Hematopoietic multipotent progenitor cell treated with erythropoietin and hydrocortisone succinate and interleukin-3 and kit ligand, for 8 days (in vitro differentiated cells): Measurements from ENCODE around the gene AXIN2.
"Not testable (repeated sequence)": the region's sequence is repeated elsewhere in the genome, so short reads cannot be mapped to it uniquely, and the experiment has no call there.

Experiments used
- DNase-seq: peaks from one replicate; pipeline ENCODE4 v3.0.0-alpha.2; 2015

Gene AXIN2

DNA sequence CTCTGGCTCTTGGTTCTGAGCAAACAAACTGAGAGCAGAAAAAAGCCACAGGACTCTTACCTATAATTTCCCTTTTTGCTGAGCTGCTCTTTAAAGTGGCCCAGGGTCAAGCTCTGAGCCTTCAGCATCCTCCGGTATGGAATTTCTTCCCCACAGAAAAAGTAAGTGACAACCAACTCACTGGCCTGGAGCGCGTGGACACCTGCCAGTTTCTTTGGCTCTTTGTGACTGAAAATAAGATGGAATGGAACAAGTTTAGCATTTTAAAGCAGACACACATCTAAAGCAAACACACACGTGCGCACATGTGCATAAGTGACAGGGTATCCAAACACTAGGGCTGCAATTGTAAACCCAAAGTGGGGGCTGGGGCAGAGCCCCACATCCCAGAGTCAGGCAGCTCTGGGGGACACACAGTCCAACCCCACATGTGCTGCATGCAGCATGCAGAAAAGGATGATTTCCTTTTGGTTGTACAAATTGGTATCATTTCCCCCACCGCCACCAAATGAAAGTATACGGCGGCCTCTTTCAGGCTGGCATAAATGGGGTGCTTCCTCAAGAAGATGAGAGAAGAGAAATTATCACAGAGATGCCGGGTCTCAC lies 27.5 kb downstream of the AXIN2 start:
- DNase-seq, result no peak

DNA sequence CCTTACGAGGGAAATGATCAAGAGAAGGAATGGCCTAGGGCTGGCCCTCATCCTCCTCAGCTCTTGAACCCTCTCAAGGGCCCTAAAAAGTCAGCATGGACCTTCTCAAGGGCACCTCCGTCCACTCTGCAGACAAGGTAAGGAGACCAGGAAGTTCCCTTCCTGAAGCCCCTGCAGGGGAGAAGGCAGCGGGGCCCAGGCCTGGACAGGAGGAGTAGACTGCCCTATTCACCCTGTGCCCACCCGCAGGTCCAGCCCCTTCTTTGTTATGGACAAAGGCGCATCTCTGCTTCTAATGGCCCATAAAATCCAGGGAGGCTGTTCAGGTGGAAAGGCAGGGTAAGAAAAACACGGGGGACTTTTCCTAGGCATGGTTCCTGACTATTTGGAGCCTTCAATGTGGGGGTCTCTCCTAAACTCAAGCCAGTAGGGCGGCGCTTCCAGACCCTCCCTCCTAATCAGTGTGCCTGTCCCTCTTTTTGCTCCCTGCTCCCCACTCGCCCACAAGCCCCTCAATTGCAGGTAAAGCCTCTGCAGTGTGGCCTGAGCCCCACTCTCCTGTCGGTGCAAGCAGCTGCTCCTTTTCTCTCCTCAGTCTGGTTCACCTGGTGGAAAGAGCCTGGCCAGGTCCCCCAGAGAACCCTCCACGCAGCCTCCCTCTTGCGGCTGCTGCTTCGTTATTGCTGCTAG lies 28.2 kb downstream of the AXIN2 start:
- DNase-seq, result no peak

DNA sequence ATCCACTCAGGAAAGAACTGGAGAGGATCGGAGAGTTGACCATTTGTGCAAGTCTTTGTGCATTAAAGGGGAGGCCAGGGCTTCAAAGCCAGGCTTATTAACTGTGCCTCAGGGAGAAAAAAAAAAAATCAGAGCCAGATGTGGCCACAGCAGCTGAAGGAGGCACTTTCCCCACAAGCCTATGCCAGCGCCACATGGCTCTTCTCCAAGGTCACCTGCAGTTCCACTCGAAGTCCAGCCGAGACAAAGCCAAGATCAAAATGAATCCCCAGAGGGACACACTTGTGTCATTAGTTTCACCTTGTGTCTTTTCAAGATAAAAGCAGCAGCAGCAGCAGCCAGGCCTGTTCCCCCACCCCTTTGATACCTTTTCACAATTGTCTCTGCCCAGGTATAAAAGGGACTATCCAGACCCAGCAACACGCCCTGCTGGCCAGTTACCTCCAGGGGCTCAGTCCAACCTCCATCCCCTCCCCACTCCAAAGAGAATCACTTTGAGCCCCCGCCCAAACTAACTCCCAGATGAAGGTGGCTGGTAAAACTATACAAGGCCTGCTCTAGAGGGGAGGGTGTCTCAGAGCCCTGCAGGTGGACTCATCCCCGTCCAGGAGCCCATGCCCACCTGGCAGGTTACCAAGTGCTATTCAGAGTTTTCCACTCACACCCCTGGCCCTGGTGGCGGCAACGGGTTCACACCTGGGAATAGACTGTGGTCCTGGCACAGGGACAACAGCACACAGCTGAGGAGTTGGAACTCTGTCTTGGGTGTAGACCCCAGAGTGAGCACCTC lies 29.2 kb downstream of the AXIN2 start:
- no peak for DNase-seq

DNA sequence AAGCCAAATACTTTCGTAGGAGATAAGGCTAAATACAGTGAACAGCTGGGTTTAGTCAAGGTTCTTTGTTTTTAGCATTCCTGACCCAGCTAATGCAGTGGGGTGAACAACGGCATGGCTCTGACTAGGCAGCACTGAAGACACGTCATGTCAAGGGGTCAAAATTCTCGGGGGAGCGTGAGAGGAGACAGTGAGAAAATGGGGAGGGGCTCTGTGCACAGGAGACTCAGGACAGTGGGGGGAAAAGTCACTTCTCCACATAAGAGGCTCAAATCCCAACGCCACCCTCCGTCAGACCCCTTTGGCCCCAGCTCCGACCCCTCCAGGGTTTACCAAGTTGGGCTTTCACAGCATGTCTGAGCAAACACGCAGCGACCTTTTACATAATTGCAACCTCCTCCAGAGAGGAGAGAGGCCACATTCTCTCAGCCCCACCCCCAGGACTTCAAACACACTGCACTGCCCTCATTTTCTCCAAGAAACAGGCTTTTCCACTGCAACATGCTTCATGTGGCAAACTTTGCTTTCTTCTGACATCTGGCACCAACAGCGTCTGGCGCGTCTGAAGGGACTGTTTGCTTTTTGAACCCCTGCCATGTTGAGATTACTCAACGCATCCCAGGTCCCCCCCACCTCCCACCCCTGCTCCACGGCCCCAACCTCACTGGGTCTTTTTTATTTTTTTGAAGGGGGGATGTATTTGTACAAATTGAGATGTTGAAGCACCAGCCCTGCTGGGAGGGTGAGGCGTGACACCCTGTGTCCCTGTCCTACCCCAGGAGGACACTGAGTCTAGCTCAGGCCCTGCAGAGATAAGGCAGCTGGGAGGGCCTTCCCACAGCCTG lies 30.0 kb downstream of the AXIN2 start:
- DNase-seq, result no peak

DNA sequence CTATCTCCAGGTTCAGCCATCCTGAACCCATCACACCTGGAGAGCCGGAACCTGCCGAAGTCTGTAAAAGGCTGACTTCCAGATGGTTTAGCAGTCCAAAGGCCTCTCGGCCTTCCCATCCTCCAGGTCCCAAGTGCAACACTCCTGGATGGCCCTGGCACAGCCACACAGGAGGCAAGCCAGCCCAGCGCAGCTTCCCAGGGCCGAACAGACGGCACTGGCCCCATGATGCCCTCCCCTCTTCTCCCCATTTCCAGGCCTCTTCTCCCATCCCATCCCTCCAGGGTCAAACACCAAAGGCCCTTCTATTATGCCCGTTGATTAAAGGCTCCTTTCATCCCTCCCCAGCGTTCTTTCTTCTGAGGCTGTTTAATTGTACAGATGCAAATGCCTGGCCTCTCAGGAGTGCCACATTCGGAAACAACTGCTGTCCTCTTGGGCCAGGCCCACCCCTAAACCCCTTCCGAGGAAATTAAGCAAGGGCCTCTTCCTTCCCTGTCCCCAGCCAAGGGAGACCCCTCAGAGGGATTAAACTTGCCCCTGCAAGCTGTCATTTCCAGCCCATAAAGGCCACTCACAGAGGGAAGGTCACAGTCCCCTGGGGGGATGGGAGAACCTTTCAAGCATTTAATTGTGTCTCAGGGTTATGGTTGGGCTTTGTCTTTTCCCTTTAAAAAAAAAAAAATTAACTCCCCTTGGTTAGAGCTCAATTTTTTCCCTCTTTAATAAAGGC lies 30.8 kb downstream of the AXIN2 start:
- no peak for DNase-seq

DNA sequence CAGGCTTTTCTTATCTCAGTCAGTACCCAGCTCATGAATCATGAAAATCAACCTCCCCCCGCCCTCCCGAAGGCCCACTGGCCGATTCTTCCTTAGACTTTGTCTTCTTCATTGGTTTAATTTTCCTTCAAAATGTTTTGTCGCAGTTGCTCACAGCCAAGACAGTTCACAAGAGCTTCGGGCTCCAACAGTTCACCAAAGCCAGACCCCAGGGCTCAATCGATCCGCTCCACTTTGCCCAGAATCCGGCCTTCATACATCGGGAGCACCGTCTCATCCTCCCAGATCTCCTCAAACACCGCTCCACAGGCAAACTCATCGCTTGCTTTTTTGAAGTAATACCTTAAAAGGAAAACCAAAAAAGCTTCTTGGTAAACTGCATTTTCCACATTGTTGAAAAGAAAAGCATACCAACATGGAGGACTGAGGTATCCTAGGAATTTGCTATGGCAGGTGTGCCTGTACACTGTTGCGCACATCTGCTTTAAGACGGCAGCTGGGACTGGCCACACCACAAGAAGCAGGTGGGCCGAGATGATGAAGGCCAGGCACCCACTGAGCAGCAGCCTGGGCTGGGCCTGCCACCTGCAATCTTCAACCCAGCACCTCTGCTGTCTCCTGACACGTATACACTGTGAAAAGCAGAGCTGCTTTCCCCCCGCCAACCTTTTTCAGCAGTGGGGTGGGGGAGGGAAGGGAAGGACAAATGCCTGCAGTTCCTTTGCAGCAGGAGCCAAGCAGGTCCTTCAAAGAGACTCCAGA lies 31.5 kb downstream of the AXIN2 start:
- DNase-seq, result no peak

DNA sequence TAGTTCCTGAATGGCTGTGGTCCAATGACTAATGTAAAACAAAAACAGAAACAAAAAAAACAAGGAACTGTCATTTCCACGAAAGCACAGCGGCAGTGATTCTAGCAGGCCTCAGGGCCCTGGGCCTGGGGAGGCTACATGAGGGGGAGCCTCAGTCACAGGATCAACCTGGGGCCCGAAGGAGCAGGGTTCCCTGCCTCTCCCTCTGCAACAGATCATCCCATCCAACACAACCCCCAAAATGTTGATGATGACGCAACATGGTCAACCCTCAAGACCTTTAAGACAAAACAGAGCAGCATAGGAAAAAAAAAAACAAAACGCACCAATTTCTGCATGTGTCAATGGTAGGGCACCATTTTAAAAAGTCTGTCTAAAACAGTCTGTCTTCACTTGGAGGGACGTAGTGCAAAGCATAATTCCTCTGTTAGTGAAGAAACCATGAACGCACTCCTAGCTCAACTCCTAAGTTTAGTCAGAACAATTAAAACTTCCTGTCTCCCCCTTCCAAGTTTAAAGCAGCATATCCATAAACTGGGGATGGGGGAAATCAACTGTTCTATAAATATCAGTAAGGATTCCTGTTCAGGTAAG lies 32.3 kb downstream of the AXIN2 start:
- no peak for DNase-seq

DNA sequence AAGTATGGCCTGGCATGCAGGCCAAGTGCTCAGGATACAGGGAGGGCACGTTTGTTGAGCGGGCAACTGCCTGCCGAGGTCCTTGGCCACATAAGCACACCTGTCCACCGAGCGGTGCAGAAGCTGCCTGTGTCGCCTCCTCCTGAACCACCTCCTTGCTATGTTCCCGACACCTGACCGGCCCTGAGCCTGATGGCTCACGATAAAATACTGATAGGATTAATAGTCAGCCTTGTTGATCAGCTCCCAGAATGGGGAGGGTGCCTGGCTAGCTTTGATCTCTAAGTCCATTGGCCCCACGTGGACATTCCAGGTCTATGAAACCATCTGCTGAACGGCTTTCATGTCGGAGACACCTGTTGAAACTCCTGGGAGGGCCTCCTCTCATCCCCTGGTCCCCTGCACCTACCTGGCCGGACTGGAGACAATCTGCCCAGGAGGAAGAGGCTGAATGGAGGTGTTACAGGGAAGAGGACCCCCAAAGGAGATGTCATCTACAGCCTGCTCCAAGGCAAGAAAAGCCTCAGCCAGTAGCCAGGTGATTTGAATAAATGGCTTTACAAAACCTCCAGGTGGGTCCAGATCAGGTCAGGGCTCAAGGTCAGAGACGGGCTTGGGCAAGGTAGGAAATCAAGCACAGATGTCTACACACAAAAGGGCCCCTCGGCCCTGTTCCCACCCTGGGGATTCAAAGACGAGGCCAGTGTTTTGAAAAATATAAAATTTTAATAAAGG lies 33.4 kb downstream of the AXIN2 start:
- no peak for DNase-seq

DNA sequence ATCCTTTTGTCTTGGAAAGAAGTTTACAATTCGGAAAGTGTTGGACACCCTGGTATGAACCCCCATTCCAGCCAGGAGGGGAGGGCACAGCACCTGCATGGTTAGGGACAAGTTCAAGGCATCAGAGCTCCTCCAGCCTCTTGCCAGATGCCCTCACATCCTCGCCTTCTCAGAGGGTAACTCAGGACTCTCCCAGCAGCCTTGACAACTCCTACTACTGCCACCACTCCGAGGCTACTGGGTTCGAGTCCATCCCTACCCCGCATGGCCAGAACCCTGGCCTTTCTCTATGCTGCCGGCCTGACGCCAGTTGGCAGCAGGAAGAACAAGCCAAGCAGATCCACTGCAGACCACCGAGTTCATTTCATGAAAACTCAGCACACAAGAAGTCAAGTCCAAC lies 34.1 kb downstream of the AXIN2 start:
- no peak for DNase-seq

DNA sequence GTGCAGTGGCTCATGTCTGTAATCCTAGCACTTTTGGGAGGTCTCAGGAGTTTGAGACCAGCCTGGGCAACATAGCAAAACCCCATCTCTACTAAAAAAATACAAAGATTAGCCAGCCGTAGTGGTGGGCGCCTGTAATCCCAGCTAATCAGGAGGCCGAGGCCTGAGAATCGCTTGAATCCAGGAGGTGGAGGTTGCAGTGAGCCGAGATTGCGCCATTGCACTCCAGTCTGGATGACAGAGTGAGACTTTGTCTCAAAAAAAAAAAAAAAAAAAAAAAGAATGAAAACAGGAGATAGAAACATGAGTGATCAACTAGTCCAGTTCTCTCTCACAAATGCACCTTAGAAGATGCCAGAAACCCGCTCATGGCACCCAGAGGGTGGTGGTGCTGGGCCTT lies 34.6 kb downstream of the AXIN2 start:
- not testable (repeated sequence) for DNase-seq

DNA sequence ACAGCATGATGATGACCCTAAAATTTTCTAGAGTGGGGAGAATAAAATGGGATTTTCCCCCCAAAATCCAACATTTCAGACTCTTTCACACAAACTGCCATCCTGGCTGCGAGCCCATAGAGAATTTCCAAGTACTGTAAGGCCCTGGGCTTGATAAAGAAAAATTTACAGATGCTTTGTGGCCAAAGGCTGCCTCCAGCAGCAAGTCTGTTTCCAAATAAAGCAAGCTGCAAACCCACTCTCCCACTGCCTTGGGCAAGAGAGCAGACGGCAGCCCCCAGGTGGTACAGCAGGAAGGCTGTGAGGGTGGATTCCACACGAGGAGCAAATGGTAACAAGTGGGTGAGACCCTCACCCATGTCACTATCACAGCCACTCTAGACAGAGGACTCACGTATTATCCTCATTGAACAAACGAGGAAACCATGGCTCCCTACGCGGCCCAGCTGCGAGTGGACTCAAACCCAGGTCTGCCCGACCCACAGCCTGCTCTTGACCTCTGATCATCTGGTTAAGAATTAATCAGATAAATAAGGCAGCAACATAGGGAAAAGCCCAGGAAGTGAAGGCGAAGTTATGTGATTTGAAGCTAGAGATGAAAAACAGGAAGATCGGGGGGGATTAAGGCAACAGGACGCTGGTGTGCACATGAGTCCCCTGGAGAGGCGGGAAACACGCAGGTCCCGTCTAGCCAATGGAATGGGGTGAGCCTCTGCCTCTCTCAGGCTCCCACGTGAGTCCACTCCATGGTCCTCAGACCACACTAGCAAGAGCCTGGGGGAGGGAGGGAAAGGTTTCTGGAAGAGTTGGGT lies 37.4 kb downstream of the AXIN2 start:
- DNase-seq, result no peak

DNA sequence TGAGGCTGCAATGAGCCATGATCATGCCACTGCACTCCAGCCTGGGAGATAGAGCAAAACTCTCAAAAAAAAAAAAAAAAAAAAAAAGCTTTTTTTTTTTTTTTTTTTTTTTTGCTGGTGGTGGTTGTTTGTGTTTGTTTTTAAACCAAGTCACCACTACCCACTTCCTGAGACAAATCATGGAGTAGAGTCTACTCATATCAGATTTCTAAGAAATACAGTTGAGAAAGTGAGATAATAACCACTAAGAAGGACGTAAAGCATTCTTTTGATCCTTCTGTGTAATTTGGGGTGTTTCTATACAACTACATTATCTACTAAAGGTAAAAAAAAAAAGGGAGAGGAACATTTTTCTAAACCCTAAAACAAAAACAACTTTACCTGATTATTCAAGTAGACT lies 38.0 kb downstream of the AXIN2 start:
- peak; percentile 3 for DNase-seq

DNA sequence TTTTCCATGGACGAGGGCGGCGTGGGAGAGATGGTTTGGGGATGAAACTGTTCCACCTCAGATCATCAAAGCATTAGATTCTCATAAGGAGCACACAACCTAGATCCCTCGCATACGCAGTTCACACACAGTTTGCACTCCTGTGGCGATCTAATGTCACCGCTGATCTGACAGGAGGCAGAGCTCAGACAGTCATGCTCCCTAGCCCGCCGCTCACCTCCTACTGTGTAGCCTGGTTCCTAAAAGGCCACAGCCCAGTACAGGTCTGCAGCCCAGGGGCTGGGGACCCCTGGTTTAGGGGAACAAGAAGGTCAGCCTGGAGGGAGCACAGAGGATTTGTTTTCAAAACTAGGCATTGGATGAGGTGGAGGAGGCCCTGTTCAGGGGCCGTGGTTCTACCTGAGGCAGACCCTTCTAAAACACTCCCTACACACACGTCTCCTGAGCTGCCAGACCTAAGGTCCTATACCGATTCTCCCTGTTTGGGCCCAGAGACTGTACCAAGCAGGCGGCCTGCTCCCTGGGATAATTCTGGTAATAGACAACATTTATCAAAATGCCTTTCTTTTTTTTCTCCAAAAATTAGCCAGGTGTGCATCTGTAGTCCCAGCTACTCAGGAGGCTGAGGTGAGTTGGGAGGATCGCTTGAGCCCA lies 38.6 kb downstream of the AXIN2 start:
- DNase-seq, result no peak

DNA sequence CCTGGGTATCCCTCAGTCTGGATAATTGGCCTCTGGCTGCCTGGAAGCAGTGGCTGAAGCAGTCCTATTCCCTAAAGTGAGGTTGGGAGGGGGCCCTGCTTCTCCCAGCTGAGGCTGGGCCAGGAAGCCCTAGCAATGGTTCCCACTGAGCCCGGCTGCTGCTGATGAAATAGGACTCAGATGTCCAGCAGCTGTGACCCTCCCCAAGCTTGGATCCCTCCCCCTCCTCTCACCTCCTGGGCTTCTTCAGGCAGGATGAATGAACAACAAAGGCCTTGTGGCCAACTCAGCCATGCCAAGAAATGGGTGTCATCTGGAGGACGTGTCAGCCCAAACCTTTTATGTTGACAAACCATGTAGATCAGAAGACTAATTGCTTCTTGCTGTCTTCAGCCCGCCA lies 42.0 kb downstream of the AXIN2 start:
- DNase-seq, result no peak

DNA sequence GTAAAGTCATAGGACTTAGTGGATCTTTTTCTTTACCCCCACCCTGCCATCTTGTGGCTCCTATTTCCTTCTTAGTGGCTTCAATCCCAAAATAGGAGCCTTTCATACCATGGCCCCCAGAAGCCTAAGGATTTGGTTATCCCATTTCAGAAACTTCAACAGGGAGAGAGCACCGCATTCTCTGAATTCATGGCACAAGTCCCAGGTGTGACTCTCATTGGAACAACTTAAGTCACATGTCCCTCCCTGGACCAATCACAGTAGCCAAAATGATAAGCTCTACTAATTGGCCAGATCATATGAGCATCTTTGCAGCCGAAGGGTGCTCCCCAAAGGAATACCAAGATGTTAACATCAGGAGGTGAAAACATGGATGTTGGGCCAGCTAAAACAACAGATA lies 43.2 kb downstream of the AXIN2 start:
- no peak for DNase-seq

DNA sequence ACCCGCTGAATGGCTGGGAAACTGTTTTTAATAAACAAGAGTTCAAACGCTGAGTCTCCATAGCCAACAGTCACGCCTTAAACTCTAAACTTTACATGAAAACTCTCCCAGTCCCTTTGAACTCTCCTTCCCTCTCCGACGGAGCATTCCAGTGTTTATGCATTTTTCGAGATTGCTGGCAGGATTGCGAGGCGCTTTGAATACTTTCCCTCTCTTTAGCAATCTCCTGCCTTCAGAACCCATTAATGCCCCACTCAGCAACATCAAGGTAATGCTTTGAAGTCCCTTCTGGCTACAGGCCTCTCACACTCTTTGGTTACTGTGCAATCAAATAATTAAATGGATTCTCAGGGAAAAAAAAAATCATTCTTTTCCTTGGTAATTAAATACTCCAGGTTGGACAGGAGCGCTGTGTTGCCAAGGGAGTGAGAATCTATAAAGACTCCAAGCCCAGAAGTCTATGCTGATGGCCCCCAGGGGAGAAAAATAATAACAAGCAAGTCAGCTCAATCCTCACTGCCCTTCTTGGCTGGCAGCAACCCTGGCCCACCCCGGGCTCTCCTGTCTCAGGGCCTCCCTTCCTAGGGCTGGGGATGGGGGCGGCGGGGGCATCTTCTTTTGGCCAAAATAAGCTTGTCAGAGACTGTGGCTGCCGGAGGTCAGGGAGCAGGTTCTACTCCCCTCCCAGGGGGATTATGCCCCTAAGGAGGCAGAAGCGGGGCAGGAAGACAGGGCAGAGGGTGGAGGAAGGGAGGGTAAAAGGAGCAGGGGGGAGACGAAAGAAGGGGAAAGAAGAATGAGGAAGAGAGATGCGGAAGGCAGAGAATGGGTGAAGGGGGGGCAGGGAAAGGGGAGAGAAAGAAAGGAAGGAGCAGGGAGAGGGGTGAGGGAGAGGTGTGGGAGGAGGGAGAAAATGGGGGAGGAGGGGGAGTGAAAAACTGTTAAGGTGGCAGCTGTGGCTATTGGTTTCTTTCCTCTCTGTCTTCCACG lies 45.2 kb downstream of the AXIN2 start:
- DNase-seq, result no peak

DNA sequence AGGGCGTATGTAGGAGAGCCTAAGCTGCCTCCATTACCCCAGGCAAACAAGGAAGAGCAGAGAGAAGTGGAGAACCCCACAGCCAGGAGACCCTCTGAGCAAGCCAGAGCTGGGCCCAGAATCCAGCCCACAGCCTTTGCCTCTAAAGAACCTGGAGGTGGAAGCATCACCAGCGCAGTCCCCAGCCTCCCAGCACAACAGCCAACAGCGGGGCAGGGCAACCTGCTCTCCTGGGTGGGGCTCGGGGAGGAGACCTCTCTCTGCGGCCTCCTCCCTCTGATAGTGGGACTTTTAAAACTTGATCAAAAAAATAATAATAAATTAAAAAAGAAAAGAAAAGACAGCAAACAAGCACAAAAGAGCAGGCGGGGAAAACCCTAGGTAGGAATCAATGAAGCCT lies 45.9 kb downstream of the AXIN2 start:
- DNase-seq, result no peak

DNA sequence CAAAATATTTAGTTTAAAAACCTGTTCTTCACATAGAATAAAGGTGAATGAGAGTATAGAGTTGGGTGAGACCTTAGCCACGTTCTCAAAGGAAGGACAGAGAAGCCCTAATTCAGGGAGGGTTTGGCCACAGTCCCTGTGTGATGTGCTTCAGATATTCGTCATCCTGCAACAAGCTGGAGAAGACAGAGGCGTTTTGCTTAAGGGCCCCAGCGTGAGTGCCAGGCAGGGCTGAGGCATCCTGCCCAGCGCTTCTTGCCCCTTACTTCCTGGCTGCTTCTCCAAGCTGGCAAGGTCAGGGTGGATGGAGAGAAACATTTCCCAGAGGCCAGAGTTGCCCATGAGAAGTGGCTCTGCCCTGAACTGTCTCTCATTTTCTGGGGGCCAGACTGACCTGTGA lies 46.9 kb downstream of the AXIN2 start:
- no peak for DNase-seq
